HAP-1 (cell line): ENCODE results near the gene HJV.
A peak's percentile ranks its signal among the peaks of the same experiment; 100 is the strongest.

Source experiments
- DNase-seq, 2 experiments: peaks; one replicate each; pipeline ENCODE4 v3.0.0-alpha.2; 2016 to 2020; ENCODE audit warnings: low spot score in 2 of 2
- H3K27me3 ChIP-seq: fragments of 250-450 bp; sonication (Bioruptor Pico); 2 replicates; pipeline ENCODE4 v1.5.1; 2020; ENCODE audit warnings: low read depth, mild to moderate bottlenecking, moderate library complexity
- H3K36me3 ChIP-seq: fragments of 250-450 bp; sonication (Bioruptor Pico); replicated peaks from 2 replicates; pipeline ENCODE4 v1.5.1; 2020; ENCODE audit warnings: mild to moderate bottlenecking
- H3K4me1 ChIP-seq: fragments of 250-450 bp; sonication (Bioruptor Pico); 2 replicates; pipeline ENCODE4 v1.5.1; 2020; ENCODE audit warnings: mild to moderate bottlenecking
- H3K4me3 ChIP-seq: fragments of 250-450 bp; sonication (Bioruptor Pico); 2 replicates; pipeline ENCODE4 v1.5.1; 2020; ENCODE audit warnings: mild to moderate bottlenecking, moderate library complexity
- H3K9me3 ChIP-seq: fragments of 250-450 bp; sonication (Bioruptor Pico); 2 replicates; pipeline ENCODE4 v1.5.1; 2020; ENCODE audit warnings: mild to moderate bottlenecking, moderate library complexity
- in situ Hi-C: fragments of 300-500 bp; cut with MboI; formaldehyde crosslinking; loops from 3 replicates; pipeline ENCODE4 v1.14.3; 2020; ENCODE audit warnings: low sequenced_read_pairs, inconsistent platforms, mixed read lengths

Gene HJV

GRCh38 chr1:146010126-146010738, 11.3 kb downstream of the HJV start:
- Histone ChIP-seq H3K27me3 (0 out of 2 replicates have a peak, but pooled peaks cover 4% of the 10 kb centered on the region), H3K36me3 (no peaks in the 10 kb centered on the region), H3K4me3 (no peak overlapping the region), H3K4me1 (no peaks in the 10 kb centered on the region), H3K9me3 (no peaks in the 10 kb centered on the region)
- no peak for DNase-seq
- in situ Hi-C loops = loop anchor here (5.0 kb wide), 1 partner anchor 33 kb away; no protein-coding TSS in a partner anchor

- no peaks in the 10 kb centered on the region for H3K27me3 ChIP-seq
- no peaks in the 10 kb centered on the region for H3K4me1 ChIP-seq
- in situ Hi-C loops = loop anchor here (5.0 kb wide), 1 partner anchor 105 kb away; no protein-coding TSS in a partner anchor
- H3K36me3 ChIP-seq = no peaks in the 10 kb centered on the region
- H3K4me3 ChIP-seq = no peak overlapping the region
- DNase-seq = no peak
- H3K9me3 ChIP-seq = no peaks in the 10 kb centered on the region
Measured at GRCh38 chr1:146007489-146008133, 13.9 kb downstream of the HJV start.

GRCh38 chr1:146001709-146002108, 19.8 kb downstream of the HJV start:
- Histone ChIP-seq H3K4me3 (no peak overlapping the region), H3K36me3 (no peaks in the 10 kb centered on the region), H3K27me3 (no peaks in the 10 kb centered on the region), H3K9me3 (no peaks in the 10 kb centered on the region), H3K4me1 (peaks cover 5% of the 10 kb centered on the region)
- DNase-seq = no peak
- in situ Hi-C loops = no loop called here

GRCh38 chr1:145999321-146000024, 22.1 kb downstream of the HJV start:
- no peak overlapping the region for H3K4me3 ChIP-seq
- H3K27me3 ChIP-seq = no peaks in the 10 kb centered on the region
- no peak for DNase-seq
- H3K4me1 ChIP-seq = peaks cover 10% of the 10 kb centered on the region
- in situ Hi-C loops = no loop called here
- peaks cover 10% of the 10 kb centered on the region for H3K36me3 ChIP-seq
- H3K9me3 ChIP-seq = no peaks in the 10 kb centered on the region

- Histone ChIP-seq H3K4me1 (peaks cover 12% of the 10 kb centered on the region), H3K9me3 (no peaks in the 10 kb centered on the region), H3K27me3 (no peaks in the 10 kb centered on the region), H3K4me3 (no peak overlapping the region), H3K36me3 (peaks cover 26% of the 10 kb centered on the region)
- in situ Hi-C loops = no loop called here
- DNase-seq = no peak
Measured at GRCh38 chr1:145997718-145998023, 23.9 kb downstream of the HJV start.

GRCh38 chr1:145997016-145997717, 24.4 kb downstream of the HJV start:
- Histone ChIP-seq H3K36me3 (peaks cover 26% of the 10 kb centered on the region), H3K4me3 (peak overlapping the region; percentile 50), H3K4me1 (peaks cover 12% of the 10 kb centered on the region), H3K9me3 (no peaks in the 10 kb centered on the region), H3K27me3 (no peaks in the 10 kb centered on the region)
- no peak for DNase-seq
- in situ Hi-C loops = no loop called here

GRCh38 chr1:145996433-145997015, 25.0 kb downstream of the HJV start, which contains the start of gene TXNIP:
TXNIP (minus strand) TSS chr1:145996579; CDS start chr1:145996266, 313 bp downstream.
- Histone ChIP-seq H3K36me3 (peaks cover 26% of the 10 kb centered on the region), H3K4me1 (peaks cover 12% of the 10 kb centered on the region), H3K9me3 (no peaks in the 10 kb centered on the region), H3K27me3 (no peaks in the 10 kb centered on the region), H3K4me3 (peak within 1 kb of the TSS; percentile 50)
- in situ Hi-C loops = no loop called here
- peak; percentile 91 to 98 for DNase-seq

- H3K9me3 ChIP-seq = no peaks in the 10 kb centered on the region
- peaks cover 26% of the 10 kb centered on the region for H3K36me3 ChIP-seq
- in situ Hi-C loops = no loop called here
- H3K4me3 ChIP-seq = peak overlapping the region; percentile 50
- H3K4me1 ChIP-seq = peaks cover 12% of the 10 kb centered on the region
- no peaks in the 10 kb centered on the region for H3K27me3 ChIP-seq
- DNase-seq = peak in 1 of 2 experiments; percentile 29
Measured at GRCh38 chr1:145995964-145996432, 25.5 kb downstream of the HJV start.

GRCh38 chr1:145995148-145995881, 26.2 kb downstream of the HJV start:
- DNase-seq = no peak

GRCh38 chr1:145994391-145995120, 27.0 kb downstream of the HJV start:
- Histone ChIP-seq H3K4me1 (peaks cover 12% of the 10 kb centered on the region), H3K27me3 (no peaks in the 10 kb centered on the region), H3K9me3 (no peaks in the 10 kb centered on the region), H3K4me3 (peak overlapping the region; percentile 50), H3K36me3 (peaks cover 26% of the 10 kb centered on the region)
- DNase-seq = no peak
- in situ Hi-C loops = no loop called here

More at GRCh38 chr1:145995148-145995881, 26.2 kb downstream of the HJV start:
- Histone ChIP-seq H3K9me3 (no peaks in the 10 kb centered on the region), H3K4me1 (peaks cover 12% of the 10 kb centered on the region), H3K27me3 (no peaks in the 10 kb centered on the region), H3K4me3 (peak overlapping the region; percentile 50), H3K36me3 (peaks cover 26% of the 10 kb centered on the region)
- in situ Hi-C loops = no loop called here

GRCh38 chr1:145993618-145994390, 27.7 kb downstream of the HJV start:
- no peak for DNase-seq
- in situ Hi-C loops = no loop called here
- H3K4me3 ChIP-seq = no peak overlapping the region; the same call in 1 of the 2 replicates
- H3K9me3 ChIP-seq = no peaks in the 10 kb centered on the region
- peaks cover 12% of the 10 kb centered on the region for H3K4me1 ChIP-seq
- H3K36me3 ChIP-seq = peaks cover 26% of the 10 kb centered on the region
- H3K27me3 ChIP-seq = no peaks in the 10 kb centered on the region
